Measurements from ENCODE around the gene ITPRIP. TPM values are rescaled to one million over a fixed set of nuclear protein-coding genes. Genes with fewer than 3 reads are reported as not detected.

The ITPRIP gene, protein sequence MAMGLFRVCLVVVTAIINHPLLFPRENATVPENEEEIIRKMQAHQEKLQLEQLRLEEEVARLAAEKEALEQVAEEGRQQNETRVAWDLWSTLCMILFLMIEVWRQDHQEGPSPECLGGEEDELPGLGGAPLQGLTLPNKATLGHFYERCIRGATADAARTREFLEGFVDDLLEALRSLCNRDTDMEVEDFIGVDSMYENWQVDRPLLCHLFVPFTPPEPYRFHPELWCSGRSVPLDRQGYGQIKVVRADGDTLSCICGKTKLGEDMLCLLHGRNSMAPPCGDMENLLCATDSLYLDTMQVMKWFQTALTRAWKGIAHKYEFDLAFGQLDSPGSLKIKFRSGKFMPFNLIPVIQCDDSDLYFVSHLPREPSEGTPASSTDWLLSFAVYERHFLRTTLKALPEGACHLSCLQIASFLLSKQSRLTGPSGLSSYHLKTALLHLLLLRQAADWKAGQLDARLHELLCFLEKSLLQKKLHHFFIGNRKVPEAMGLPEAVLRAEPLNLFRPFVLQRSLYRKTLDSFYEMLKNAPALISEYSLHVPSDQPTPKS
- total RNA-seq (10 to 100 TPM; 18.6 to 87.2 (median 35.9) TPM), polyA plus RNA-seq (10 to 100 TPM; 17.5 to 41.6 TPM)
- long read RNA-seq, donor 1, full-length matches to known transcripts, result 7 of 24 reads
- long read RNA-seq, donor 1, partial matches to known transcripts, result 0 of 24 reads
- long read RNA-seq, donor 1, other reads (novel, unspliced or antisense), result 17 of 24 reads
- long read RNA-seq, donor 2, full-length matches to known transcripts, result 25 of 45 reads
- long read RNA-seq, donor 2, partial matches to known transcripts, result 0 of 45 reads
- long read RNA-seq, donor 2, other reads (novel, unspliced or antisense), result 20 of 45 reads
- long read RNA-seq, donor 3, full-length matches to known transcripts, result 97 of 214 reads
- long read RNA-seq, donor 3, partial matches to known transcripts, result 0 of 214 reads
- long read RNA-seq, donor 3, other reads (novel, unspliced or antisense), result 117 of 214 reads

DNA sequence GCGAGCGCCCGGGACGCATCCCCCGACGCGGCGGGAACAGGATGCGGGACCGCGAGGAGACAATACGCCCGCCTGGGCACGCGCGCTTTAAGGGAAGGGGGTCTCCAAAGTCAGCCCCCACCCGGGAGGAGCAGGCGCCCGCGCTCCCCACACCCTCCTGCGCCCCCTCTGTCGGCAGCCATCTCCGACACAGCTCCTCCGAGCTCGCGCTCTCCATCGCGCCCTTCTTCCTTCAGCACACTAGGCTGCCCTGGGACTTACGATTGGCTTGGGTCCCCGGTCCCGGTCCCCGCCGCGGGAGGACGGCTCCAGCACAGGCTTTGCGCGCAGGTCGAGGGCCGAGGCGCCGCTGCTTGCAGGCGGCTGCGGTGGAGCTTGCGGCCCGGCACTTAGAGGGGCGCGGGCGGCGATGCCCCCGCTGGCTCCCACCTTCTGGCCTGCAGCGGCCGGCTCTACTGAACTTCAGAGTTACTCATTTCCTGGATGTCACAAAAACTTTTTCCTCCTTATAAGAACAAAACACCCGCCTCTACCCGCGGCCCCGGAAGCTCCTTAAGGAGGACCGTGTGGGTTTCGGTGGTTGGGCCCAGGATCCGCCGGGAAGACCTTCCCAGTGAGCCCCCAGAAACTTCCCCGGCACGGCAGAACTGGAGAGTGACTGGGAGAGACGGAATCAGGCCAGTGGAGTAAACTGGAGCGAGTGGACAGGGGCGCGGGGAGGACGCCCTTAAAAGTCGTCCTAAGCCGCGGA lies at the start of gene ITPRIP:
TSS of gene ITPRIP (minus strand) at position 481 of the 751 bp plus-strand sequence. CDS start 22,414 bp downstream, outside the sequence.
- peak; percentile 75 to 88 (median 82) for ATAC-seq
- intact Hi-C loops (cut with DNase I), result loop anchor here in 5 of 10 donors (2.0 to 10.0 kb wide), 5 partner anchors 33 to 423 kb away; partner anchors contain the start of gene STN1 (in 1 of the 5)

DNA sequence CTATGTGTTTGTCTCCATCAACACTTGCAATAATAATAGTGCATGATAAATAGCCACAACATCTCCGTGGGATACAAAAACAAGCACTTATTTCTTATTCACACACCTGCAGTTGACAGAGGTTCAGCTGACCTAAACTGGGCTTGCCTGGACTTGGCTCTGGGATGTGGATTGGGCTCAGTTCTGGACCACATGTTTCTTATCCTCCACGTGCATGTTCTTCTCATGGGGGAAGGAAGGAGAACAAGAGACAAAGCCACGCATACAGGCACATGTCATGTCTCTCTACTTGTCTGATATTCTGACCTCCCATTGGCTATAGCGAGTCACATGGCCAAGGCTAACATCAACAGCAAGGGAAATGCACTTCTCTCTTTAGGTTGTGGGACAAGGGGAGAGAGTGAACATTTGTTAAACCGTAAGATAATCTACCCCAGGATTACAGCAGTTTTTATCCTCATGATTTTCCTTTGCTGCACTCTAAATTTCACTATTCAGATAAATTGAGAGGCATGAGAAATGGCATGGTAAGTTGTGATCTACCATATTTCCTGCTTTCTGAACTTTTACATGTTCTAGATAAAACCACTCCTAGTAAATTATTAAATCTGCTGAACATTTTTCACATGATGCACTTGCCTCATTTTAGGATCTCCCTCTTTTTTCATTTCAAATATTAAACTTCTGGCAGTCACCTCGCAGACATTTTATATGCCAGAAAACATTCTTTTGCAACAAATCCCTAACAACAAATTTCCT lies 49.0 kb upstream of the ITPRIP start:
- Histone ChIP-seq H3K27ac (no peak overlapping the region), H3K9me3 (no peaks in the 10 kb centered on the region), H3K27me3 (no peaks in the 10 kb centered on the region), H3K4me1 (peaks cover 0 to 6% (median 0%) of the 10 kb centered on the region in 9 donors), H3K36me3 (no peaks in the 10 kb centered on the region), H3K4me3 (no peak overlapping the region)
- DNase-seq, result no peak
- no peak for ATAC-seq
- WGBS, 2 donors, result 73 to 85% methylated on average over 6 of the region's 6 CpGs
- intact Hi-C loops (cut with DNase I), result no loop called here
- TF ChIP-seq, protein P1, sequence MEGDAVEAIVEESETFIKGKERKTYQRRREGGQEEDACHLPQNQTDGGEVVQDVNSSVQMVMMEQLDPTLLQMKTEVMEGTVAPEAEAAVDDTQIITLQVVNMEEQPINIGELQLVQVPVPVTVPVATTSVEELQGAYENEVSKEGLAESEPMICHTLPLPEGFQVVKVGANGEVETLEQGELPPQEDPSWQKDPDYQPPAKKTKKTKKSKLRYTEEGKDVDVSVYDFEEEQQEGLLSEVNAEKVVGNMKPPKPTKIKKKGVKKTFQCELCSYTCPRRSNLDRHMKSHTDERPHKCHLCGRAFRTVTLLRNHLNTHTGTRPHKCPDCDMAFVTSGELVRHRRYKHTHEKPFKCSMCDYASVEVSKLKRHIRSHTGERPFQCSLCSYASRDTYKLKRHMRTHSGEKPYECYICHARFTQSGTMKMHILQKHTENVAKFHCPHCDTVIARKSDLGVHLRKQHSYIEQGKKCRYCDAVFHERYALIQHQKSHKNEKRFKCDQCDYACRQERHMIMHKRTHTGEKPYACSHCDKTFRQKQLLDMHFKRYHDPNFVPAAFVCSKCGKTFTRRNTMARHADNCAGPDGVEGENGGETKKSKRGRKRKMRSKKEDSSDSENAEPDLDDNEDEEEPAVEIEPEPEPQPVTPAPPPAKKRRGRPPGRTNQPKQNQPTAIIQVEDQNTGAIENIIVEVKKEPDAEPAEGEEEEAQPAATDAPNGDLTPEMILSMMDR (IDR thresholded peaks at IDR 0.05), result no peak

More for the DNA sequence above, at the start of gene ITPRIP:
- Histone ChIP-seq H3K36me3 (peaks cover 0 to 17% (median 0%) of the 10 kb centered on the region in 9 donors), H3K27ac (peak within 1 kb of the TSS; percentile 92 to 100 (median 99)), H3K4me3 (peak within 1 kb of the TSS; percentile 86 to 98 (median 92)), H3K9me3 (no peaks in the 10 kb centered on the region), H3K27me3 (no peaks in the 10 kb centered on the region), H3K4me1 (peaks cover 5 to 73% (median 61%) of the 10 kb centered on the region in 9 donors)
- 0% methylated on average over 69 to 70 of the region's 70 CpGs for WGBS, 2 donors
- TF ChIP-seq, protein P1 (IDR thresholded peaks at IDR 0.05), result peak in 4 of 9 donors; percentile 26 to 44 (median 38)
- DNase-seq, result peak; percentile 70 to 84

DNA sequence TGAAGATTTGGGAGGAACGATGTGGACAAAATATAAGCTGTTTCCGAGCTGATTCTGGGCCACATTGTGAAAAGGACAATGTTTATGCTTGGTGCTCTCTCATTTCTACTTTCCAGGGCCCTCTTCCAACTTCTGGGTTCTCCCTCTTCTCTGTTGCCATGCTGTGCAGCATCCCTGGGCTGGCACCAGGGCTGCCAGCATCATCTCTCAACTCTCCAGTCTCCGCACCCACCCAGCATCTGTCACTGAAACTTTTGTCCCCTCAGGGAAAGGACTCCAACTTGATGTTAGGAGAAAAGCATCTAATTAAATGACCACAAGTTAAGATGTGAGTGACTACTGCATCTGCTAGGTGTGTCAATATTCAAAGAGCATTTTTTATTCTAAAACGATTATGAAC lies 42.1 kb upstream of the ITPRIP start:
- no peak for ATAC-seq
- TF ChIP-seq, protein P1 (IDR thresholded peaks at IDR 0.05), result no peak
- WGBS, 2 donors, result 86 to 88% methylated on average over 4 of the region's 4 CpGs
- DNase-seq, result no peak
- H3K27me3 ChIP-seq, result no peaks in the 10 kb centered on the region
- peaks cover 0 to 3% (median 0%) of the 10 kb centered on the region in 9 donors for H3K36me3 ChIP-seq
- H3K4me1 ChIP-seq, result no peaks in the 10 kb centered on the region
- H3K4me3 ChIP-seq, result no peak overlapping the region
- H3K9me3 ChIP-seq, result no peaks in the 10 kb centered on the region
- no peak overlapping the region for H3K27ac ChIP-seq
- intact Hi-C loops (cut with DNase I), result no loop called here

All from heart right ventricle (tissue), 16 donors.